IPS-18a (cell line): Measurements from ENCODE around the gene SYNM.
"Not testable (repeated sequence)": the region's sequence is repeated elsewhere in the genome, so short reads cannot be mapped to it uniquely, and the experiment has no call there.

ENCODE experiments used
- H3K27ac ChIP-seq: one replicate; pipeline ENCODE4 v1.5.1; 2013; ENCODE audit warnings: low read length
- H3K27me3 ChIP-seq: one replicate; pipeline ENCODE4 v1.6.1; 2013; ENCODE audit warnings: mild to moderate bottlenecking, low read length; ENCODE audit not compliant: control insufficient read depth, insufficient read depth
- H3K36me3 ChIP-seq: one replicate; pipeline ENCODE4 v1.6.1; 2013; ENCODE audit warnings: low read depth, low read length; ENCODE audit not compliant: control insufficient read depth
- H3K4me1 ChIP-seq: one replicate; pipeline ENCODE4 v1.6.1; 2013; ENCODE audit warnings: low read depth, low read length; ENCODE audit not compliant: control insufficient read depth
- H3K4me3 ChIP-seq: one replicate; pipeline ENCODE4 v1.5.1; 2013; ENCODE audit warnings: low read length
- H3K9ac ChIP-seq: one replicate; pipeline ENCODE4 v1.6.1; 2013; ENCODE audit warnings: mild to moderate bottlenecking, low read length, moderate library complexity
- H3K9me3 ChIP-seq: one replicate; pipeline ENCODE4 v1.6.1; 2013; ENCODE audit warnings: low read depth, low read length; ENCODE audit not compliant: control insufficient read depth

Gene SYNM

GRCh38 chr15:99070208-99070607 is 34.7 kb upstream of the SYNM start:
- Histone ChIP-seq H3K9me3 (no peaks in the 10 kb centered on the region), H3K9ac (no peak overlapping the region), H3K27ac (no peak overlapping the region), H3K36me3 (no peaks in the 10 kb centered on the region), H3K27me3 (no peaks in the 10 kb centered on the region), H3K4me3 (no peak overlapping the region), H3K4me1 (peaks cover 7% of the 10 kb centered on the region)

DNA sequence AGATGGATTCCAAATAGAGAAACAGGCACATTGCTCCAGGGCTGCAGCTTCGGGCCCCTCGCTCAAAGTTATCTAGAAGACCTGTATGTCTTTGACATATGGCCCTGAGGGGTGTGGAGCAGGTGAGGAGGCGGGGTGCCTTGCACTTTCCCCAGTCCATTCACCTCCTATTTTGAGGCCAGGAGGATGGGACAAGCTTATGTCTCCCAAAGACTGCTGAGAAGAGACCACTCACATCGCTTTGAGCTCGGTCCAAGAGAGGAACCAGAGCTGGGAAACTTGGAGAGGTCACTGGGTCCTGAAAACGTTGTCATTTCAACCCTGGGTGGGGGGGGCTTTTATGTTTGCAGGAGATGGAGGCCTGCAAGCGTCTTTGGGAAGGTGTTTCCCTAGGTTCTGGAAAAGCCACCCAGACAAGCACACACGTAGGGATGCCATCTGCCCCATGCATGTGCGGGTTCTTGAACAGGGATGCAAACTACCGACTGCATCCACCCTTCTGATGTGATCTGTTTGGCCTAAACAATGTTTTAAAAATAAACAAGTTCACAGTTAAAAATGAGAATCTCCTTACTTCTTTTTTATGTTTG is 33.7 kb upstream of the SYNM start:
- Histone ChIP-seq H3K4me3 (no peak overlapping the region), H3K9ac (no peak overlapping the region), H3K27ac (no peak overlapping the region), H3K27me3 (no peaks in the 10 kb centered on the region), H3K4me1 (peaks cover 7% of the 10 kb centered on the region), H3K9me3 (no peaks in the 10 kb centered on the region), H3K36me3 (no peaks in the 10 kb centered on the region)

- Histone ChIP-seq H3K4me3 (no peak overlapping the region), H3K27ac (no peak overlapping the region), H3K4me1 (peaks cover 7% of the 10 kb centered on the region), H3K9ac (no peak overlapping the region), H3K9me3 (no peaks in the 10 kb centered on the region), H3K27me3 (no peaks in the 10 kb centered on the region), H3K36me3 (no peaks in the 10 kb centered on the region)
These were observed 31.7 kb upstream of the SYNM start for GRCh38 chr15:99073008-99073717.

DNA sequence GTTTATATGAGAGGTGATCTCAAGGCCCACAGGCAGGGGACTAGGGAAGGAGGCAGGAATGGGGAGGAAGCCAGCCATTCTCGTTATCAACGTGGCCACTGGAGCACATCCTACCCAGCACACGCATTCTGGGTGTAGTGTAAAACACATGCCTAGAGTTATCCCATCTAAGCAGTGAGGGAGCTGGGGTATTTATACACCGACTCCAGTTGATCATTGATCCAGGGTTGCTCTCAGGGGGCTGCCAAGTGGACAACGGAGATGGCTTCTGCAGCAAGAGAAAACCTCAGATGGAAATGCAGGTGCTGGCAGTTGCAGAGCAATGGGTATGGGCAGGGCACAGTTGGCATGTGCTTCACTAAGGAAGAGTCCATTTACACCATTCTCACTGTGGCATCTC is 30.4 kb upstream of the SYNM start:
- H3K9me3 ChIP-seq, result no peaks in the 10 kb centered on the region
- no peak overlapping the region for H3K9ac ChIP-seq
- H3K27me3 ChIP-seq, result no peaks in the 10 kb centered on the region
- no peaks in the 10 kb centered on the region for H3K36me3 ChIP-seq
- no peak overlapping the region for H3K4me3 ChIP-seq
- H3K4me1 ChIP-seq, result peaks cover 7% of the 10 kb centered on the region
- H3K27ac ChIP-seq, result no peak overlapping the region

DNA sequence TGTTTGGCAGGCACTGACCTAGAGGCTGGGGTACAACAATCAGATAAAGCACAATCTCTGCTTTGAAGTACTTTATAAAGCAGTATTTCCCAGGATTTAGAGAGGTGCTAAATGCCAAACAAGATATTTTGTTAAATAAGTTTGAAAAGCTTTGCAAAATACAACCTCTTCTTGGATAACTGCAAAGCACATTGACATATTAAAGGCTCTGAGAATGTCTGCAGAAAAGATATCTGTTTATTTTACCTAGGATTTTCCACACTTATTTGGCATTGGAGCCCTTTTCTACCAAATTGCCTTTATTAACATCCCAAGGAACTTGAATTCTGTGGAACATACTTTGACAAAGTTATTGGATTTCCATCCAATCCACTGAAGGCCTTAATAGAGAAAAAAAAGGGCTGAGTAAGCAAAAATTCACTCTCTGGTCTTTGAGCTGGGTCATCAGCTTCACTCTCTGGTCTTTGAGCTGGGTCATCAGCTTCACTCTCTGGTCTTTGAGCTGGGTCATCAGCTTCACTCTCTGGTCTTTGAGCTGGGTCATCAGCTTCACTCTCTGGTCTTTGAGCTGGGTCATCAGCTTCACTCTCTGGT is 29.7 kb upstream of the SYNM start:
- H3K9me3 ChIP-seq, H3K36me3 ChIP-seq, H3K4me1 ChIP-seq, H3K9ac ChIP-seq, H3K27ac ChIP-seq, H3K27me3 ChIP-seq, H3K4me3 ChIP-seq: not testable (repeated sequence)

- Histone ChIP-seq H3K4me3 (no peak overlapping the region), H3K4me1 (peaks cover 7% of the 10 kb centered on the region), H3K27ac (no peak overlapping the region), H3K9ac (no peak overlapping the region), H3K9me3 (no peaks in the 10 kb centered on the region), H3K27me3 (no peaks in the 10 kb centered on the region), H3K36me3 (no peaks in the 10 kb centered on the region)
These were observed 28.8 kb upstream of the SYNM start for GRCh38 chr15:99076109-99076508.

DNA sequence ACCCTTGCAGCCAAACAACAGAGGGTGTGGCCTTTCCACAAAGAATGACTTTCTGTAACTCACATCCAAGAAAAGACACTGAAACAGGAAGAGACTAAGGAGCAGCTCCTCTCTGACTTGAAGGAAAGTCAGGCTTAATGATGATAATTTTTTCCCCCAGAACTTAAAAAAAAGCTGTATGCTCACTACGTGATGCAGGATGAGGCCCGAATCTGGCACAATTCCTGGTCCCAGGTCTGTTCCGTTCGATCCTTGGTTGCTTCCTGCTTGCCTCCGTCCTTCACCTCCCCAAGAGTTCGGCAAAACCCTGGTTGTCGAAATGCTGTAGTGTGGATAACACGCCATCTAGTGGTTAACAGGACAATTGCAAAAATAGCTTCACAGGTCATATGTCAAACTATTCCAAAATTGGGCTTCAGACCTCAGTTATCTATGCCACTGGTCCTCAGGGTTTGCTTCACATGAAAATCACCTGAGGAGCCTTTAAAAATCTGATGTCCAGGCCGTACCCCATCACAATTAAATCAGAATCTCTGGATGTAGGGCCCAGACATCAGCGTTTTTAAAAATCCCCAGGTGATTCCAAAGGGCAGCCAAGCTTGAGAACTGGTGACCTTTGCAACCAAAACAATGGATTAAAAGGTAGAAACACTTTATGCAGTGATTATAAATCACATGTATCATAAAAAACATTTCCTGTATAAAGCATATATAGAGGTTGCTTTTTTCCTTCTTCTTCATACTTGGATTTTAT is 28.1 kb upstream of the SYNM start:
- Histone ChIP-seq H3K9ac (no peak overlapping the region), H3K4me1 (peaks cover 7% of the 10 kb centered on the region)

GRCh38 chr15:99082798-99083197 is 22.1 kb upstream of the SYNM start:
- no peaks in the 10 kb centered on the region for H3K36me3 ChIP-seq
- H3K27ac ChIP-seq, result no peak overlapping the region
- no peaks in the 10 kb centered on the region for H3K27me3 ChIP-seq
- no peaks in the 10 kb centered on the region for H3K4me1 ChIP-seq
- H3K9me3 ChIP-seq, result no peaks in the 10 kb centered on the region
- H3K9ac ChIP-seq, result no peak overlapping the region
- no peak overlapping the region for H3K4me3 ChIP-seq

More for the DNA sequence above, 28.1 kb upstream of the SYNM start:
- Histone ChIP-seq H3K4me3 (no peak overlapping the region), H3K27me3 (no peaks in the 10 kb centered on the region), H3K9me3 (no peaks in the 10 kb centered on the region), H3K27ac (no peak overlapping the region), H3K36me3 (no peaks in the 10 kb centered on the region)

- Histone ChIP-seq H3K27me3 (no peaks in the 10 kb centered on the region), H3K36me3 (no peaks in the 10 kb centered on the region), H3K4me1 (peaks cover under 1% of the 10 kb centered on the region), H3K4me3 (no peak overlapping the region), H3K9ac (no peak overlapping the region), H3K27ac (no peak overlapping the region), H3K9me3 (no peaks in the 10 kb centered on the region)
These were observed 19.9 kb upstream of the SYNM start for GRCh38 chr15:99084965-99085364.

GRCh38 chr15:99085413-99086326 is 19.2 kb upstream of the SYNM start:
- H3K36me3 ChIP-seq, result no peaks in the 10 kb centered on the region
- no peaks in the 10 kb centered on the region for H3K9me3 ChIP-seq
- H3K27me3 ChIP-seq, result no peaks in the 10 kb centered on the region

DNA sequence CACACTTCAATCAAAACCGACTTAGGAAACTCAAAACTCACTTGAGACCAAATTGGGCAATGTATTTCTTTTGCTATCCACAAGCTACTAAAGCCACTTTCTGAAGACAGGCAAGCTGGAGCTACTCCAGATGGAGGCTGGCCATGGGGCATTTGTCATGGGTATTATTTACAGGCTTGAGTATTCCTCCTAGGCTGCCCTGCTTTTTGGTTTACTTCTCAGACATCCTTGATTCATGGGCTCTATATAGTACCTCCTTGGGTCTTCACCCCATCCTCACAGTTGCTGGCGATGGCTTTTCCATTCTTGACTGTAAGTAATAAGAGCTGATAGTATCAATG is 18.6 kb upstream of the SYNM start:
- Histone ChIP-seq H3K4me3 (no peak overlapping the region), H3K27ac (no peak overlapping the region), H3K9me3 (no peaks in the 10 kb centered on the region), H3K27me3 (no peaks in the 10 kb centered on the region), H3K4me1 (peaks cover 5% of the 10 kb centered on the region), H3K9ac (no peak overlapping the region), H3K36me3 (no peaks in the 10 kb centered on the region)

More at GRCh38 chr15:99085413-99086326, 19.2 kb upstream of the SYNM start:
- no peak overlapping the region for H3K27ac ChIP-seq
- H3K9ac ChIP-seq, result no peak overlapping the region
- peaks cover 5% of the 10 kb centered on the region for H3K4me1 ChIP-seq
- H3K4me3 ChIP-seq, result no peak overlapping the region
